Measurements from ENCODE around the gene DOCK4.

DOCK4 gene

GRCh38 chr7:111705807-111706206, 500.4 kb downstream of the DOCK4 start:
- no peak for DNase-seq (ENCODE audit: low spot score)
- TF ChIP-seq, protein P1, sequence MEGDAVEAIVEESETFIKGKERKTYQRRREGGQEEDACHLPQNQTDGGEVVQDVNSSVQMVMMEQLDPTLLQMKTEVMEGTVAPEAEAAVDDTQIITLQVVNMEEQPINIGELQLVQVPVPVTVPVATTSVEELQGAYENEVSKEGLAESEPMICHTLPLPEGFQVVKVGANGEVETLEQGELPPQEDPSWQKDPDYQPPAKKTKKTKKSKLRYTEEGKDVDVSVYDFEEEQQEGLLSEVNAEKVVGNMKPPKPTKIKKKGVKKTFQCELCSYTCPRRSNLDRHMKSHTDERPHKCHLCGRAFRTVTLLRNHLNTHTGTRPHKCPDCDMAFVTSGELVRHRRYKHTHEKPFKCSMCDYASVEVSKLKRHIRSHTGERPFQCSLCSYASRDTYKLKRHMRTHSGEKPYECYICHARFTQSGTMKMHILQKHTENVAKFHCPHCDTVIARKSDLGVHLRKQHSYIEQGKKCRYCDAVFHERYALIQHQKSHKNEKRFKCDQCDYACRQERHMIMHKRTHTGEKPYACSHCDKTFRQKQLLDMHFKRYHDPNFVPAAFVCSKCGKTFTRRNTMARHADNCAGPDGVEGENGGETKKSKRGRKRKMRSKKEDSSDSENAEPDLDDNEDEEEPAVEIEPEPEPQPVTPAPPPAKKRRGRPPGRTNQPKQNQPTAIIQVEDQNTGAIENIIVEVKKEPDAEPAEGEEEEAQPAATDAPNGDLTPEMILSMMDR (IDR thresholded peaks at IDR 0.05; ENCODE audit: extremely low read depth, missing control alignments) = no peak

GRCh38 chr7:111697771-111698170, 508.4 kb downstream of the DOCK4 start:
- TF ChIP-seq, protein P1 (IDR thresholded peaks at IDR 0.05; ENCODE audit: extremely low read depth, missing control alignments) = no peak
- DNase-seq (ENCODE audit: low spot score) = no peak

GRCh38 chr7:111694376-111694775, 511.8 kb downstream of the DOCK4 start:
- no peak for DNase-seq (ENCODE audit: low spot score)
- TF ChIP-seq, protein P1 (IDR thresholded peaks at IDR 0.05; ENCODE audit: extremely low read depth, missing control alignments) = no peak

GRCh38 chr7:111690364-111691111, 515.7 kb downstream of the DOCK4 start:
- TF ChIP-seq, protein P1 (IDR thresholded peaks at IDR 0.05; ENCODE audit: extremely low read depth, missing control alignments) = no peak
- DNase-seq (ENCODE audit: low spot score) = no peak

- TF ChIP-seq, protein P1 (IDR thresholded peaks at IDR 0.05; ENCODE audit: extremely low read depth, missing control alignments) = no peak
- DNase-seq (ENCODE audit: low spot score) = no peak
These were observed 520.9 kb downstream of the DOCK4 start for GRCh38 chr7:111685349-111685748.

- no peak for DNase-seq (ENCODE audit: low spot score)
- TF ChIP-seq, protein P1 (IDR thresholded peaks at IDR 0.05; ENCODE audit: extremely low read depth, missing control alignments) = no peak
These were observed 523.4 kb downstream of the DOCK4 start for GRCh38 chr7:111682588-111683340.

DNA sequence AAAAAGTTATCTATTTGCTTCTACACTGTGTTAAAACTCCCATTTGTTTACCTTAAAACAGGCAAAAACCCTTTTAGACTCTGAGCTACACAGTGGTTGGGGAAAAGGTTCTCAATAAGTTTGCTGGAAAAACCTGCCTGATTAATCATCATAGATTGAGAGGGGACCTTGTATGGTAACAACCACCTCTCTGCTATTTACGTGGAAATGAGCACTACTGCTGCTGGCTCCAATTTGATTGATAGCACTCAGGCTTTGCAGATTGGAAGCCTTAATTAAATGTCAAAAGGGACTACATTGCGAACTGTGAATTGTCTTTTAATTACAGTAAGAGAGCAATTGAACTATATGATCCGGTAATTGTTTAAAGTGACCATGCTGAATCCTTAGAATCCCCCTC, 525.0 kb downstream of the DOCK4 start:
- TF ChIP-seq, protein P1 (IDR thresholded peaks at IDR 0.05; ENCODE audit: extremely low read depth, missing control alignments) = no peak
- DNase-seq (ENCODE audit: low spot score) = no peak
